ENCODE results near the gene GATA5.

DNA sequence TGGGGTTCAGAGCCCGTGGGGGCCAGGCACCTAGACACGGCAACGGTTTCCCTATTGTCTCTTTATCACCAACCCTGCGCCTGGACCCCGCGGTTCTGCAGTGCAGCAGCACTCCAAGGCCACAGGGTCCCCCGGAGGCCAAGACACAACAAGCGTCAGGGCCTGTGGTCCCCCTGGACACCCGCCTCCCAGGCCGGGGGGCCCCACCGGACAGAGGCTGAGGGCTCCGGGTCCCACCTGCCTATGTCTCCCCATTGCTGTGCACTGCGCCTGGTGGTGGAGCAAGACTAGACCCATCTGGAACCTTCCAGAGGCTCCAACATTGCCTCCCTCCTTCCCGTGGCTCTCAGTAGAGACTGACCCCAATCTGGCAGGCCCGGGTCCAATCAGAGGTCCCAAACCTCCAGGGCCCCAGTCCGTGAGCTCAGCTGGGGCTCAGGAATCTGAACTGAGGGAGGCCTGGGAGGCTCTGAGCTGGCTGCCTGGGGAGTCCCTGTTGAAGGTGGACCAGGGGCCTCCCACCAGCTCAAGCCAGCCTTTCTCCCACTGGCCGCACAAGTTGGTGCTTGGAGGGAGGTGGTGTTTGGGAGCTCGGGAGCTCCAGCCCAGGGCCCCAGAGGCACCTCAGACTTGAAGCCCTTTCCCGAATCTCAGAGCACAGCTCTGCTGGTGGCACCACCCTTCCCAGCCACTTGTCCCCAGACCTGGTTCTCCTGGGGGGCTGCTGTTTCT lies 8.8 kb downstream of the GATA5 start:
- TF ChIP-seq, protein P1, sequence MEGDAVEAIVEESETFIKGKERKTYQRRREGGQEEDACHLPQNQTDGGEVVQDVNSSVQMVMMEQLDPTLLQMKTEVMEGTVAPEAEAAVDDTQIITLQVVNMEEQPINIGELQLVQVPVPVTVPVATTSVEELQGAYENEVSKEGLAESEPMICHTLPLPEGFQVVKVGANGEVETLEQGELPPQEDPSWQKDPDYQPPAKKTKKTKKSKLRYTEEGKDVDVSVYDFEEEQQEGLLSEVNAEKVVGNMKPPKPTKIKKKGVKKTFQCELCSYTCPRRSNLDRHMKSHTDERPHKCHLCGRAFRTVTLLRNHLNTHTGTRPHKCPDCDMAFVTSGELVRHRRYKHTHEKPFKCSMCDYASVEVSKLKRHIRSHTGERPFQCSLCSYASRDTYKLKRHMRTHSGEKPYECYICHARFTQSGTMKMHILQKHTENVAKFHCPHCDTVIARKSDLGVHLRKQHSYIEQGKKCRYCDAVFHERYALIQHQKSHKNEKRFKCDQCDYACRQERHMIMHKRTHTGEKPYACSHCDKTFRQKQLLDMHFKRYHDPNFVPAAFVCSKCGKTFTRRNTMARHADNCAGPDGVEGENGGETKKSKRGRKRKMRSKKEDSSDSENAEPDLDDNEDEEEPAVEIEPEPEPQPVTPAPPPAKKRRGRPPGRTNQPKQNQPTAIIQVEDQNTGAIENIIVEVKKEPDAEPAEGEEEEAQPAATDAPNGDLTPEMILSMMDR (conservative IDR thresholded peaks at IDR 0.05 in 1 of 2, IDR thresholded peaks at IDR 0.05 in 1 of 2; ENCODE audit: extremely low read depth in 1 of 2, insufficient read depth in 1 of 2, low read depth in 1 of 2, low read length in 2 of 2) = no peak
- TF ChIP-seq EZH2 (IDR thresholded peaks at IDR 0.05; ENCODE audit: borderline replicate concordance, low read length) = no peak
